Activated T-cell treated with anti-CD3 and anti-CD28 coated beads, Interleukin-2, amount 50 U/mL, for 24 hours (primary cell): ENCODE data around the gene VPS16.
A peak's percentile ranks its signal among the peaks of the same experiment; 100 is the strongest.

Source experiments
- DNase-seq: peaks from one replicate; pipeline ENCODE4 v3.0.0-alpha.2; 2020
- H3K27ac Mint-ChIP-seq: 2 replicates; pipeline ENCODE4 v1.8.0; 2020; ENCODE audit warnings: mild to moderate bottlenecking, mixed read lengths
- H3K27me3 Mint-ChIP-seq: 2 replicates; pipeline ENCODE4 v1.8.0; 2020; ENCODE audit warnings: mixed read lengths
- H3K36me3 Mint-ChIP-seq: 2 replicates; pipeline ENCODE4 v1.8.0; 2020; ENCODE audit warnings: low read depth, mixed read lengths
- H3K4me1 Mint-ChIP-seq: 2 replicates; pipeline ENCODE4 v1.8.0; 2020; ENCODE audit warnings: low read depth, mixed read lengths
- H3K4me3 Mint-ChIP-seq: 2 replicates; pipeline ENCODE4 v1.8.0; 2020; ENCODE audit warnings: mild to moderate bottlenecking, moderate library complexity, mixed read lengths
- H3K9me3 Mint-ChIP-seq: 2 replicates; pipeline ENCODE4 v1.8.0; 2020; ENCODE audit warnings: mixed read lengths

VPS16 gene

GRCh38 chr20:2865101-2865500 lies 24.6 kb downstream of the VPS16 start:
- Mint-ChIP-seq H3K36me3 (peaks cover 63% of the 10 kb centered on the region), H3K27ac (peak overlapping the region; percentile 54), H3K9me3 (no peaks in the 10 kb centered on the region), H3K27me3 (no peaks in the 10 kb centered on the region), H3K4me1 (peaks cover 37% of the 10 kb centered on the region), H3K4me3 (no peak overlapping the region)
- DNase-seq = no peak

GRCh38 chr20:2865630-2866029 lies 25.1 kb downstream of the VPS16 start:
- Mint-ChIP-seq H3K27ac (peak overlapping the region; percentile 74), H3K4me3 (no peak overlapping the region)
- DNase-seq = no peak

GRCh38 chr20:2866236-2866635 lies 25.7 kb downstream of the VPS16 start:
- peaks cover 48% of the 10 kb centered on the region for H3K4me1 Mint-ChIP-seq
- no peak for DNase-seq
- peak overlapping the region; percentile 74 for H3K27ac Mint-ChIP-seq
- no peak overlapping the region for H3K4me3 Mint-ChIP-seq
- H3K9me3 Mint-ChIP-seq = no peaks in the 10 kb centered on the region
- peaks cover 58% of the 10 kb centered on the region for H3K36me3 Mint-ChIP-seq
- H3K27me3 Mint-ChIP-seq = no peaks in the 10 kb centered on the region

More at GRCh38 chr20:2865630-2866029, 25.1 kb downstream of the VPS16 start:
- no peaks in the 10 kb centered on the region for H3K9me3 Mint-ChIP-seq
- peaks cover 63% of the 10 kb centered on the region for H3K36me3 Mint-ChIP-seq
- no peaks in the 10 kb centered on the region for H3K27me3 Mint-ChIP-seq
- peaks cover 42% of the 10 kb centered on the region for H3K4me1 Mint-ChIP-seq

- H3K27ac Mint-ChIP-seq = peak overlapping the region; percentile 12
- H3K4me1 Mint-ChIP-seq = peaks cover 56% of the 10 kb centered on the region
- H3K27me3 Mint-ChIP-seq = no peaks in the 10 kb centered on the region
- no peak for DNase-seq
- H3K9me3 Mint-ChIP-seq = no peaks in the 10 kb centered on the region
- peaks cover 50% of the 10 kb centered on the region for H3K36me3 Mint-ChIP-seq
- H3K4me3 Mint-ChIP-seq = no peak overlapping the region
Measured at GRCh38 chr20:2867081-2867864, 26.7 kb downstream of the VPS16 start.

- Mint-ChIP-seq H3K9me3 (no peaks in the 10 kb centered on the region), H3K4me3 (no peak overlapping the region), H3K4me1 (peaks cover 64% of the 10 kb centered on the region), H3K27ac (no peak overlapping the region), H3K27me3 (no peaks in the 10 kb centered on the region), H3K36me3 (peaks cover 37% of the 10 kb centered on the region)
- DNase-seq = no peak
Measured at GRCh38 chr20:2869381-2869780, 28.8 kb downstream of the VPS16 start.

- no peak for DNase-seq
- H3K27me3 Mint-ChIP-seq = no peaks in the 10 kb centered on the region
- H3K36me3 Mint-ChIP-seq = peaks cover 35% of the 10 kb centered on the region
- H3K4me3 Mint-ChIP-seq = peak overlapping the region; percentile 50
- H3K9me3 Mint-ChIP-seq = no peaks in the 10 kb centered on the region
- peak overlapping the region; percentile 85 for H3K27ac Mint-ChIP-seq
- peaks cover 65% of the 10 kb centered on the region for H3K4me1 Mint-ChIP-seq
Measured at GRCh38 chr20:2871111-2871465, 30.5 kb downstream of the VPS16 start.

- no peak for DNase-seq
- H3K4me3 Mint-ChIP-seq = peak overlapping the region; percentile 94
- peaks cover 65% of the 10 kb centered on the region for H3K4me1 Mint-ChIP-seq
- H3K36me3 Mint-ChIP-seq = peaks cover 34% of the 10 kb centered on the region
- no peaks in the 10 kb centered on the region for H3K27me3 Mint-ChIP-seq
- peak overlapping the region; percentile 93 for H3K27ac Mint-ChIP-seq
- H3K9me3 Mint-ChIP-seq = no peaks in the 10 kb centered on the region
Measured at GRCh38 chr20:2871661-2872458, 31.3 kb downstream of the VPS16 start.

- Mint-ChIP-seq H3K9me3 (no peaks in the 10 kb centered on the region), H3K36me3 (peaks cover 35% of the 10 kb centered on the region), H3K27me3 (no peaks in the 10 kb centered on the region), H3K4me3 (peak overlapping the region; percentile 94), H3K27ac (peak overlapping the region; percentile 93), H3K4me1 (peaks cover 63% of the 10 kb centered on the region)
- peak; percentile 87 for DNase-seq
Measured at GRCh38 chr20:2872459-2873009, 32.0 kb downstream of the VPS16 start.

GRCh38 chr20:2873010-2873746 lies 32.6 kb downstream of the VPS16 start, which contains the start of gene PTPRA:
Gene PTPRA (plus strand): TSS chr20:2873481. CDS start chr20:2964278, 90,797 bp downstream.
- peak; percentile 93 for DNase-seq
- Mint-ChIP-seq H3K4me3 (peak within 1 kb of the TSS; percentile 94), H3K9me3 (no peaks in the 10 kb centered on the region), H3K27ac (peak within 1 kb of the TSS; percentile 93), H3K36me3 (peaks cover 33% of the 10 kb centered on the region), H3K27me3 (no peaks in the 10 kb centered on the region), H3K4me1 (peaks cover 59% of the 10 kb centered on the region)

GRCh38 chr20:2873747-2874041 lies 33.1 kb downstream of the VPS16 start:
- Mint-ChIP-seq H3K27me3 (no peaks in the 10 kb centered on the region), H3K9me3 (no peaks in the 10 kb centered on the region), H3K4me3 (peak overlapping the region; percentile 94), H3K4me1 (peaks cover 62% of the 10 kb centered on the region), H3K36me3 (peaks cover 38% of the 10 kb centered on the region), H3K27ac (peak overlapping the region; percentile 90)
- DNase-seq = no peak

GRCh38 chr20:2874456-2874855 lies 33.9 kb downstream of the VPS16 start:
- Mint-ChIP-seq H3K36me3 (peaks cover 40% of the 10 kb centered on the region), H3K4me1 (peaks cover 66% of the 10 kb centered on the region), H3K9me3 (no peaks in the 10 kb centered on the region), H3K4me3 (peak overlapping the region; percentile 94), H3K27me3 (no peaks in the 10 kb centered on the region), H3K27ac (peak overlapping the region; percentile 90)
- DNase-seq = no peak

- Mint-ChIP-seq H3K4me1 (peaks cover 66% of the 10 kb centered on the region), H3K27ac (peak overlapping the region; percentile 3), H3K4me3 (peak overlapping the region; percentile 47), H3K9me3 (no peaks in the 10 kb centered on the region), H3K27me3 (no peaks in the 10 kb centered on the region), H3K36me3 (peaks cover 43% of the 10 kb centered on the region)
- no peak for DNase-seq
Measured at GRCh38 chr20:2875690-2876203, 35.2 kb downstream of the VPS16 start.

- Mint-ChIP-seq H3K4me3 (no peak overlapping the region), H3K27ac (no peak overlapping the region), H3K36me3 (peaks cover 52% of the 10 kb centered on the region), H3K4me1 (peaks cover 53% of the 10 kb centered on the region), H3K9me3 (no peaks in the 10 kb centered on the region), H3K27me3 (no peaks in the 10 kb centered on the region)
- no peak for DNase-seq
Measured at GRCh38 chr20:2878515-2878914, 38.0 kb downstream of the VPS16 start.

GRCh38 chr20:2879146-2879545 lies 38.6 kb downstream of the VPS16 start:
- no peak for DNase-seq
- Mint-ChIP-seq H3K27me3 (no peaks in the 10 kb centered on the region), H3K36me3 (peaks cover 53% of the 10 kb centered on the region), H3K4me3 (no peak overlapping the region), H3K4me1 (peaks cover 58% of the 10 kb centered on the region), H3K9me3 (no peaks in the 10 kb centered on the region), H3K27ac (no peak overlapping the region)
